ENCODE results near the gene GALNTL6.
"Not testable (repeated sequence)": the region's sequence is repeated elsewhere in the genome, so short reads cannot be mapped to it uniquely, and the experiment has no call there.

Gene GALNTL6

DNA sequence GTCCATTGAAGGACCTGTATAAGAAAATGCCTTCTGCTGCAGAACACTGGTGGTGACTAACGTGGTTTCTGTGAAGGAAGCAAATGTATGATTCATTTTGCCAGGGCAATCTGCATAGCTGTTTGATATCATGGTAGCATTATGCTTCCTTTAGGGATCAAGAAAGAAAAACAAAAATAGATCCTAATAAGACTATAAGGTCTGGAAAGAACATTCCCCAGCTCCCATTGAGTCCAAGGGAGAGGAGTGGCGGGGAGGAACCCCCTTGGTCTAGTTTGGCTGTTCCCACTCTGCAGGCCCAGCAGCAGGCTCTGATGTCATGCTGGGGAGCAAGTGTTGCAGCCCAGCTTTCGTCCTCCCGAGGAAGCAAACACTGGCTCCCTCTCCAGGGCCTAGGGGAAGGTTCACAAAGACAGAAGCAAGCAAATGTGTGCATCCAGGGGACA lies 1200.9 kb downstream of the GALNTL6 start:
- 20 to 32% methylated on average over 4 of the region's 4 CpGs for WGBS, 2 experiments (ENCODE audit: insufficient coverage in 2 of 2)

GRCh38 chr4:173014836-173015235 lies 1201.6 kb downstream of the GALNTL6 start:
- Histone ChIP-seq H3K36me3 (ENCODE audit: control insufficient read depth, insufficient read depth, low read length) (no peaks in the 10 kb centered on the region), H3K9me3 (ENCODE audit: control insufficient read depth, low read length) (no peaks in the 10 kb centered on the region), H3K27ac (ENCODE audit: low read depth, low read length, severe bottlenecking) (no peak overlapping the region), H3K4me1 (ENCODE audit: control insufficient read depth, insufficient read depth, low read length, poor library complexity, severe bottlenecking) (no peaks in the 10 kb centered on the region), H3K4me3 (ENCODE audit: extremely low read depth, insufficient read depth, low read length, poor library complexity, severe bottlenecking) (no peak overlapping the region)
- 60 to 100% methylated on average over 1 of the region's 4 CpGs for WGBS, 2 experiments (ENCODE audit: insufficient coverage in 2 of 2)

More for the DNA sequence above, 1200.9 kb downstream of the GALNTL6 start:
- H3K36me3 ChIP-seq (ENCODE audit: control insufficient read depth, insufficient read depth, low read length): no peaks in the 10 kb centered on the region
- H3K9me3 ChIP-seq (ENCODE audit: control insufficient read depth, low read length): no peaks in the 10 kb centered on the region
- H3K27ac ChIP-seq (ENCODE audit: low read depth, low read length, severe bottlenecking): peak overlapping the region; percentile 6
- H3K4me3 ChIP-seq (ENCODE audit: extremely low read depth, insufficient read depth, low read length, poor library complexity, severe bottlenecking): no peak overlapping the region
- H3K4me1 ChIP-seq (ENCODE audit: control insufficient read depth, insufficient read depth, low read length, poor library complexity, severe bottlenecking): no peaks in the 10 kb centered on the region

DNA sequence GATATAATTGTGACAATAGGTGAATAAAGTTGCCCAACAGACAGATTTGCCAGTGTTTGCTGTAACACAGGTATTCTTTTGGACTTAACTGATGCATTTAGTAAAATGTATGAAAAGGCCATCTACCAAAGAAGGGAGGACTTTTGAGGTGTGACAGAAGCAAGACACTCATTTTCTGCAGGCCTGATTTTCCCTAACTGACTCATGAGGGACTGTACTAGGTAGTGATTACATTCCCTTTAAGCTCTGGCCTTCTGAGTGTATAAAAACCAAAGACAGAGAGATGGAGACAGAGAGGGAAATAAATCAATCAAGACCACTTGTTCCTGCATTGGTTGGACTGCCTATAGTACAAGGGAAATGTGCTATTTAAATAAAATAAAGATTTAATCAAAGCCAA lies 1204.6 kb downstream of the GALNTL6 start:
- Histone ChIP-seq H3K9me3 (ENCODE audit: control insufficient read depth, low read length) (no peaks in the 10 kb centered on the region), H3K27ac (ENCODE audit: low read depth, low read length, severe bottlenecking) (no peak overlapping the region), H3K36me3 (ENCODE audit: control insufficient read depth, insufficient read depth, low read length) (no peaks in the 10 kb centered on the region), H3K4me1 (ENCODE audit: control insufficient read depth, insufficient read depth, low read length, poor library complexity, severe bottlenecking) (no peaks in the 10 kb centered on the region), H3K4me3 (ENCODE audit: extremely low read depth, insufficient read depth, low read length, poor library complexity, severe bottlenecking) (no peak overlapping the region)

DNA sequence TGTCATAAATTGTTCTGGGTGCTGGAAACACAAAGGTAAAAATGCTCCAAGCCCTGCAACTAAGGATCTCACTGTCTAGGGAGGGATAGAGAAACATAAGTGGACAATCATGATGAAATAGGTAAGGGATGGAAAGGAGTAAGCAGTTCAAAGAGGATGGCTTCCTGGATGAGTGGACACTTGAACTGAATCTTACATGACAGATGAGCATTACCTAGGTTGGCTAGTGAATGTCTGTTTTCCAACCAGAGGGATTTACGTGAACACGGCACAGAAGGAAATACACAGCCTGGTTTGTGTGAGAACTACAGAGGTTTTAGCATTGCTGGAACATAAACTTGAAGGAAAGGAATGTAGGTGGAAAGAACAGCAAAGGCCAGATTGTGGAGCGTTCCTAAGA lies 1205.2 kb downstream of the GALNTL6 start:
- WGBS, 2 experiments (ENCODE audit: insufficient coverage in 2 of 2): 88 to 98% methylated on average over 3 of the region's 3 CpGs
- H3K36me3 ChIP-seq (ENCODE audit: control insufficient read depth, insufficient read depth, low read length): no peaks in the 10 kb centered on the region
- H3K4me3 ChIP-seq (ENCODE audit: extremely low read depth, insufficient read depth, low read length, poor library complexity, severe bottlenecking): no peak overlapping the region
- H3K4me1 ChIP-seq (ENCODE audit: control insufficient read depth, insufficient read depth, low read length, poor library complexity, severe bottlenecking): no peaks in the 10 kb centered on the region
- no peak overlapping the region for H3K27ac ChIP-seq (ENCODE audit: low read depth, low read length, severe bottlenecking)
- no peaks in the 10 kb centered on the region for H3K9me3 ChIP-seq (ENCODE audit: control insufficient read depth, low read length)

DNA sequence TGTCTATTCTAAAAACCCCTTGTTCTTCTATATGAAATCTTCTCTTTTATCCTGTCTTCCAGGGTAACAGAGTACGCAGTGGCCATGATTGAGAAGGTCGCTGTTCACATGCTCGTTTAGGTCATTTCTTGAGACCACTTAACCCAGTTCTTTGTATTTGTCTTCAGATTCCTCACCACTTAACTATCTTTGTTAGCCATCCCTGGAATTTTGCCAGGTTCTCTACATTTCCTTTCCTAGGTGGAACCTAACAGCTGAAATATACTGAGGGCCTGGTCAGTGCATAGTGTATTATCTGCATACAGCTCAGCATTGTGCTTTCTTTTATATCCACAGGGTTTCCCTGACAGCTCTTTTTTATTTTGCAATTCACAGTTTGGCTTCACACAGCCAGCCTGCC lies 1206.5 kb downstream of the GALNTL6 start:
- no peaks in the 10 kb centered on the region for H3K36me3 ChIP-seq (ENCODE audit: control insufficient read depth, insufficient read depth, low read length)
- no peak overlapping the region for H3K4me3 ChIP-seq (ENCODE audit: extremely low read depth, insufficient read depth, low read length, poor library complexity, severe bottlenecking)
- H3K27ac ChIP-seq (ENCODE audit: low read depth, low read length, severe bottlenecking): no peak overlapping the region
- WGBS, 2 experiments (ENCODE audit: insufficient coverage in 2 of 2): 92 to 94% methylated on average over 3 of the region's 3 CpGs
- H3K4me1 ChIP-seq (ENCODE audit: control insufficient read depth, insufficient read depth, low read length, poor library complexity, severe bottlenecking): no peaks in the 10 kb centered on the region
- H3K9me3 ChIP-seq (ENCODE audit: control insufficient read depth, low read length): no peaks in the 10 kb centered on the region

GRCh38 chr4:173021746-173022573 lies 1208.8 kb downstream of the GALNTL6 start:
- not testable (repeated sequence) for H3K36me3 ChIP-seq (ENCODE audit: control insufficient read depth, insufficient read depth, low read length); H3K4me3 ChIP-seq (ENCODE audit: extremely low read depth, insufficient read depth, low read length, poor library complexity, severe bottlenecking); H3K27ac ChIP-seq (ENCODE audit: low read depth, low read length, severe bottlenecking); H3K4me1 ChIP-seq (ENCODE audit: control insufficient read depth, insufficient read depth, low read length, poor library complexity, severe bottlenecking); H3K9me3 ChIP-seq (ENCODE audit: control insufficient read depth, low read length)
- WGBS, 2 experiments (ENCODE audit: insufficient coverage in 2 of 2): 89 to 100% methylated on average over 3 to 4 of the region's 7 CpGs

DNA sequence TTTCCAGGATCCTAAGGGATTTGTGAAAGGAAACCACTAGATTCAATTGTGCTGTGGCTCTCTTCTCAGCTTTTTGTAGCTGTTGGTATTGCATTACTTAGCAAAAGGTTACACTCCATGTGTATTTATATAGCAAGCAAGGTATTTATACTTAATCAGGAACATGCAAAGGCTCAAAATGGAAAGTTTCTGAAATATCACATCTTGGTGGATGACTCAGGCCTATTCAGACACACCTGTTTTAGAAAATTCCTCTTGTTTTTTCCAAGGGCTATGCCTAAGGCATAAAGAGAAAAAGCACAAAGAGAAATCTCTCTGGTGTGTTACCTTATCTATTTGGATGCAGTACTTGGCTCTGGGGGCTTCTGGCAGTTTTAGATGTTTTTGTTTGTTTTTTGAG lies 1211.0 kb downstream of the GALNTL6 start:
- H3K36me3 ChIP-seq (ENCODE audit: control insufficient read depth, insufficient read depth, low read length): no peaks in the 10 kb centered on the region
- no peak overlapping the region for H3K27ac ChIP-seq (ENCODE audit: low read depth, low read length, severe bottlenecking)
- no peaks in the 10 kb centered on the region for H3K9me3 ChIP-seq (ENCODE audit: control insufficient read depth, low read length)
- no peak overlapping the region for H3K4me3 ChIP-seq (ENCODE audit: extremely low read depth, insufficient read depth, low read length, poor library complexity, severe bottlenecking)
- H3K4me1 ChIP-seq (ENCODE audit: control insufficient read depth, insufficient read depth, low read length, poor library complexity, severe bottlenecking): no peaks in the 10 kb centered on the region

DNA sequence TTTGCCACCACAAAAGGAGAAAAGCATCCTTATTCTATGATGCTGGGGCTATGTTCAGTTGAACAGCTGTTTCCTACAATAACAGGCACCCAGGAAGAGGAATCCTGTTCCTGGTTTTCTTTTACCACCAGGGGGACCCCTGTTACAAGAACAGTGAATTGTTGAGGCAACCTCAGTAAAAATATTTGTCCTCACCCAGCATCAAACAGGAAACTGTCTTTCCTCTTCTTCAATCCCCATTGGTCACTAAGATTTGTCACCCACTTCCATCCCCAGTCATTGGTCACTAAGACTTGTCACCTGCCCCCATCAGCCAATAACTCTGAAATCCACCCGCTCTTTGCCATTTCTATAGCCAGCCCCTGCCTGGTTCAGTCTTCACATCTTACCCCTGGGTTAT lies 1211.9 kb downstream of the GALNTL6 start:
- Histone ChIP-seq H3K4me1 (ENCODE audit: control insufficient read depth, insufficient read depth, low read length, poor library complexity, severe bottlenecking) (no peaks in the 10 kb centered on the region), H3K27ac (ENCODE audit: low read depth, low read length, severe bottlenecking) (no peak overlapping the region), H3K36me3 (ENCODE audit: control insufficient read depth, insufficient read depth, low read length) (no peaks in the 10 kb centered on the region), H3K9me3 (ENCODE audit: control insufficient read depth, low read length) (no peaks in the 10 kb centered on the region), H3K4me3 (ENCODE audit: extremely low read depth, insufficient read depth, low read length, poor library complexity, severe bottlenecking) (no peak overlapping the region)
- WGBS, 2 experiments (ENCODE audit: insufficient coverage in 2 of 2): 88% methylated on average over 1 of the region's 1 CpG; no CpG with 5 or more reads in 1 of the 2 experiments

- H3K9me3 ChIP-seq (ENCODE audit: control insufficient read depth, low read length): no peaks in the 10 kb centered on the region
- 86 to 100% methylated on average over 1 of the region's 1 CpG for WGBS, 2 experiments (ENCODE audit: insufficient coverage in 2 of 2)
- peaks cover 4% of the 10 kb centered on the region for H3K4me1 ChIP-seq (ENCODE audit: control insufficient read depth, insufficient read depth, low read length, poor library complexity, severe bottlenecking)
- H3K4me3 ChIP-seq (ENCODE audit: extremely low read depth, insufficient read depth, low read length, poor library complexity, severe bottlenecking): no peak overlapping the region
- no peaks in the 10 kb centered on the region for H3K36me3 ChIP-seq (ENCODE audit: control insufficient read depth, insufficient read depth, low read length)
- no peak overlapping the region for H3K27ac ChIP-seq (ENCODE audit: low read depth, low read length, severe bottlenecking)
These were observed 1224.0 kb downstream of the GALNTL6 start for GRCh38 chr4:173037242-173037641.

DNA sequence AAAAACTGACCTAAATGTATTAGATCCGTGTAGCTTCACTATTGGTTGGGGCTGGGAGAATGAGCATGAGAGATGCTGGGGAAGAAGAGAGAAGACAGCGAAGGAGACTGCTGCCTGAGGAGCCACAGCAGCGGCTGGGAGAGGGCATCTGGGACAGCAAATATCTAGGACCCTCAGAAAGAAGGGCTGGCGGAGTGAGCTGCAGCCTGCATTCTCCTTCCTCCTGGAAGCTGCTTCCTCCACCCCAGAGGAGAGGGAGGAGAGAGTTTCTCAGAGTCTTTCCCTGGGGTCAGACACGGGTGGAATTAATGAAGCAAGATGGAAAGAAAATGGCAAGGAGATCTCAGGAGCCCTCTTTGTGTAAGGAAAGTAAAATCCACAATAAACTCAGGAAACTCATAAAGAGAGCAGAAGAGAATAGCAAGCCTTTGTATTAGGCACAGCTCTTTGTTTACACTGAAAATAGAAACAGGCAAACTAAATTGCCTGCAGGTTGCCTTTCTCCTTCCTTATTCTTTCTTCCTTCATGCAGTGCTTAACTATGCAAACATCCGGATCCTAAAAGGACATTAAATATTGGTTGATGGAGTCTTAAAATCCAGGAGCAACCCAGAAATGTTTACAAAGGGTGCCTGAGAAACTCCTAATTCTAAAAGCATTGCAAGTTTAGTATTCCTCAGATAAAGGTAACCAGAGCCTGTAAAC lies 1225.1 kb downstream of the GALNTL6 start:
- Histone ChIP-seq H3K4me3 (ENCODE audit: extremely low read depth, insufficient read depth, low read length, poor library complexity, severe bottlenecking) (no peak overlapping the region), H3K4me1 (ENCODE audit: control insufficient read depth, insufficient read depth, low read length, poor library complexity, severe bottlenecking) (peaks cover 4% of the 10 kb centered on the region), H3K27ac (ENCODE audit: low read depth, low read length, severe bottlenecking) (no peak overlapping the region), H3K9me3 (ENCODE audit: control insufficient read depth, low read length) (no peaks in the 10 kb centered on the region), H3K36me3 (ENCODE audit: control insufficient read depth, insufficient read depth, low read length) (no peaks in the 10 kb centered on the region)
- 65 to 83% methylated on average over 1 to 2 of the region's 6 CpGs for WGBS, 2 experiments (ENCODE audit: insufficient coverage in 2 of 2)
